H9 (cell line): Measurements from ENCODE around the gene CA5A. TPM values are rescaled to one million over a fixed set of nuclear protein-coding genes. Genes with fewer than 3 reads are reported as not detected.
"Not testable (repeated sequence)": the region's sequence is repeated elsewhere in the genome, so short reads cannot be mapped to it uniquely, and the experiment has no call there.

Source experiments
- DNase-seq: peaks from one replicate; pipeline ENCODE4 v3.0.0-alpha.2; 2017
- H2AFZ ChIP-seq: one replicate; pipeline ENCODE4 v1.6.1; 2013; ENCODE audit warnings: mild to moderate bottlenecking, low read length, control low read depth, moderate library complexity
- H2AK5ac ChIP-seq: 2 replicates; pipeline ENCODE4 v1.6.1; 2013; ENCODE audit warnings: low read length, control low read depth, mixed read lengths; ENCODE audit not compliant: insufficient read length
- H2BK120ac ChIP-seq: one replicate; pipeline ENCODE4 v1.6.1; 2013; ENCODE audit warnings: low read depth, mild to moderate bottlenecking, low read length, control low read depth, inconsistent platforms; ENCODE audit not compliant: poor library complexity, severe bottlenecking
- H2BK12ac ChIP-seq: 2 replicates; pipeline ENCODE4 v1.6.1; 2013; ENCODE audit warnings: low read length, control low read depth, mixed read lengths, low read depth; ENCODE audit not compliant: insufficient read length
- H2BK15ac ChIP-seq: 2 replicates; pipeline ENCODE4 v1.6.1; 2013; ENCODE audit warnings: low read depth, low read length, control low read depth
- H2BK20ac ChIP-seq: one replicate; pipeline ENCODE4 v1.6.1; 2013; ENCODE audit warnings: low read depth, mild to moderate bottlenecking, low read length, control low read depth, inconsistent platforms; ENCODE audit not compliant: poor library complexity, severe bottlenecking
- H2BK5ac ChIP-seq: 2 replicates; pipeline ENCODE4 v1.6.1; 2013; ENCODE audit warnings: low read length, control low read depth, mixed read lengths; ENCODE audit not compliant: insufficient read length
- H3K14ac ChIP-seq: 2 replicates; pipeline ENCODE4 v1.6.1; 2013; ENCODE audit warnings: low read length, control low read depth; ENCODE audit not compliant: insufficient read depth
- H3K18ac ChIP-seq: 2 replicates; pipeline ENCODE4 v1.6.1; 2013; ENCODE audit warnings: low read depth, mild to moderate bottlenecking, mixed read lengths, low read length, control low read depth; ENCODE audit not compliant: insufficient read length
- H3K23ac ChIP-seq: 2 replicates; pipeline ENCODE4 v1.6.1; 2013; ENCODE audit warnings: low read length, control low read depth, mixed read lengths, low read depth; ENCODE audit not compliant: insufficient read length
- H3K23me2 ChIP-seq: 2 replicates; pipeline ENCODE4 v1.6.1; 2013; ENCODE audit warnings: low read depth, mild to moderate bottlenecking, mixed read lengths, low read length, control low read depth; ENCODE audit not compliant: insufficient read length, poor library complexity, severe bottlenecking
- H3K27ac ChIP-seq: 2 replicates; pipeline ENCODE4 v1.5.1; 2013; ENCODE audit warnings: low read length, control low read depth, mixed read lengths, low read depth; ENCODE audit not compliant: insufficient read length
- H3K27me3 ChIP-seq: 2 replicates; pipeline ENCODE4 v1.6.1; 2013; ENCODE audit warnings: low read length, control low read depth, inconsistent platforms; ENCODE audit not compliant: insufficient read depth
- H3K4ac ChIP-seq: 2 replicates; pipeline ENCODE4 v1.6.1; 2013; ENCODE audit warnings: low read depth, mild to moderate bottlenecking, control low read depth, inconsistent platforms, low read length, moderate library complexity
- H3K4me1 ChIP-seq: 2 replicates; pipeline ENCODE4 v1.6.1; 2013; ENCODE audit warnings: low read length, control low read depth, inconsistent platforms; ENCODE audit not compliant: insufficient read depth
- H3K4me2 ChIP-seq: 2 replicates; pipeline ENCODE4 v1.6.1; 2013; ENCODE audit warnings: low read length, control low read depth, mixed read lengths; ENCODE audit not compliant: insufficient read length, insufficient read depth
- H3K56ac ChIP-seq: 2 replicates; pipeline ENCODE4 v1.6.1; 2013; ENCODE audit warnings: low read depth, mild to moderate bottlenecking, mixed read lengths, low read length, control low read depth; ENCODE audit not compliant: insufficient read length
- H3K79me1 ChIP-seq: 2 replicates; pipeline ENCODE4 v1.6.1; 2013; ENCODE audit warnings: low read depth, mild to moderate bottlenecking, moderate library complexity, low read length, control low read depth, inconsistent platforms; ENCODE audit not compliant: insufficient read depth, poor library complexity, severe bottlenecking
- H3K79me2 ChIP-seq: 2 replicates; pipeline ENCODE4 v1.6.1; 2013; ENCODE audit warnings: low read length, control low read depth, inconsistent platforms; ENCODE audit not compliant: insufficient read depth
- H3K9ac ChIP-seq: 2 replicates; pipeline ENCODE4 v1.6.1; 2013; ENCODE audit warnings: low read length, control low read depth, mixed read lengths; ENCODE audit not compliant: insufficient read length; ENCODE audit errors: extremely low read depth
- H3K9me3 ChIP-seq: one replicate; pipeline ENCODE4 v1.6.1; 2013; ENCODE audit warnings: low read depth, low read length, inconsistent platforms; ENCODE audit not compliant: control insufficient read depth
- H3T11ph ChIP-seq: one replicate; pipeline ENCODE4 v1.6.1; 2013; ENCODE audit warnings: mild to moderate bottlenecking, low read length, control low read depth, inconsistent platforms
- H4K20me1 ChIP-seq: one replicate; pipeline ENCODE4 v1.6.1; 2013; ENCODE audit not compliant: control insufficient read depth, insufficient read length, insufficient read depth
- H4K5ac ChIP-seq: 2 replicates; pipeline ENCODE4 v1.6.1; 2013; ENCODE audit warnings: low read depth, mild to moderate bottlenecking, mixed read lengths, low read length, control low read depth; ENCODE audit not compliant: insufficient read length
- H4K8ac ChIP-seq: replicated peaks from 2 replicates; pipeline ENCODE4 v1.6.1; 2013; ENCODE audit warnings: low read length, control low read depth, mixed read lengths, low read depth; ENCODE audit not compliant: insufficient read length
- H4K91ac ChIP-seq: 2 replicates; pipeline ENCODE4 v1.6.1; 2013; ENCODE audit warnings: low read depth, mild to moderate bottlenecking, moderate library complexity, mixed read lengths, low read length, control low read depth; ENCODE audit not compliant: insufficient read length
- H3K27ac Mint-ChIP-seq, 3 experiments: 2 replicates in 2 of 3; 3 replicates in 1 of 3; pipeline ENCODE4 v1.8.0; 2020 to 2021; ENCODE audit warnings: mixed read lengths in 3 of 3, mild to moderate bottlenecking in 1 of 3, moderate library complexity in 1 of 3
- H3K27me3 Mint-ChIP-seq: 2 replicates; pipeline ENCODE4 v1.8.0; 2021; ENCODE audit warnings: low read depth, mild to moderate bottlenecking, moderate library complexity, mixed read lengths
- H3K36me3 Mint-ChIP-seq, 3 experiments: 2 replicates in 2 of 3; 3 replicates in 1 of 3; pipeline ENCODE4 v1.8.0; 2020 to 2021; ENCODE audit warnings: low read depth in 3 of 3, mixed read lengths in 3 of 3; ENCODE audit not compliant: insufficient read depth in 1 of 3
- H3K4me1 Mint-ChIP-seq, 2 experiments: 2 replicates each; pipeline ENCODE4 v1.8.0; 2020; ENCODE audit warnings: mixed read lengths in 2 of 2
- H3K4me3 Mint-ChIP-seq, 2 experiments: 2 replicates in 1 of 2; 3 replicates in 1 of 2; pipeline ENCODE4 v1.8.0; 2020 to 2021; ENCODE audit warnings: mild to moderate bottlenecking in 2 of 2, mixed read lengths in 2 of 2, moderate library complexity in 1 of 2
- H3K9me3 Mint-ChIP-seq, 2 experiments: 2 replicates in 1 of 2; 3 replicates in 1 of 2; pipeline ENCODE4 v1.8.0; 2020; ENCODE audit warnings: mild to moderate bottlenecking in 2 of 2, mixed read lengths in 2 of 2, moderate library complexity in 1 of 2
- WGBS: extraction: QIAGEN DNeasy Blood & Tissue Kit; methylation state at CpG from one replicate; pipeline ENCODE4 v1.1.7; 2013; ENCODE audit warnings: missing lambda C conversion rate, low lambda C conversion rate, mixed read lengths; ENCODE audit not compliant: insufficient read length; ENCODE audit errors: extremely low coverage; 5-methylcytosine and 5-hydroxymethylcytosine counted together
- total RNA-seq: library from RNA; stranded (reverse); gene quantifications from 2 replicates; pipeline ENCODE4 v1.2.1, GENCODE V29; 2021

Gene CA5A
- total RNA-seq, 1 experiment from 2014 or later: not detected

GRCh38 chr16:87862597-87863326, 73.6 kb downstream of the CA5A start:
- DNase-seq, H3T11ph ChIP-seq, H3K27ac ChIP-seq, H4K91ac ChIP-seq, H3K4me1 ChIP-seq, H3K9ac ChIP-seq, H3K27ac Mint-ChIP-seq, H3K14ac ChIP-seq, H2BK15ac ChIP-seq, H2BK120ac ChIP-seq, H3K27me3 ChIP-seq, H4K8ac ChIP-seq, H3K4ac ChIP-seq, H3K9me3 ChIP-seq, H3K18ac ChIP-seq, H3K79me1 ChIP-seq, H2BK12ac ChIP-seq, H3K9me3 Mint-ChIP-seq, H3K23me2 ChIP-seq, H2BK20ac ChIP-seq, H2AK5ac ChIP-seq, H2BK5ac ChIP-seq, H4K5ac ChIP-seq, H3K4me3 Mint-ChIP-seq, H4K20me1 ChIP-seq, H3K56ac ChIP-seq, H3K23ac ChIP-seq, H2AFZ ChIP-seq, H3K4me2 ChIP-seq: not testable (repeated sequence)
- H3K4me1 Mint-ChIP-seq: peaks cover 36 to 40% of the 10 kb centered on the region in 2 experiments
- H3K79me2 ChIP-seq: peaks cover 14% of the 10 kb centered on the region; the same call in 1 of the 2 replicates
- H3K36me3 Mint-ChIP-seq: peaks cover 42 to 69% (median 46%) of the 10 kb centered on the region in 3 experiments
- WGBS: no CpG with 5 or more reads among the region's 26 CpGs
- H3K27me3 Mint-ChIP-seq: peaks cover 61% of the 10 kb centered on the region

DNA sequence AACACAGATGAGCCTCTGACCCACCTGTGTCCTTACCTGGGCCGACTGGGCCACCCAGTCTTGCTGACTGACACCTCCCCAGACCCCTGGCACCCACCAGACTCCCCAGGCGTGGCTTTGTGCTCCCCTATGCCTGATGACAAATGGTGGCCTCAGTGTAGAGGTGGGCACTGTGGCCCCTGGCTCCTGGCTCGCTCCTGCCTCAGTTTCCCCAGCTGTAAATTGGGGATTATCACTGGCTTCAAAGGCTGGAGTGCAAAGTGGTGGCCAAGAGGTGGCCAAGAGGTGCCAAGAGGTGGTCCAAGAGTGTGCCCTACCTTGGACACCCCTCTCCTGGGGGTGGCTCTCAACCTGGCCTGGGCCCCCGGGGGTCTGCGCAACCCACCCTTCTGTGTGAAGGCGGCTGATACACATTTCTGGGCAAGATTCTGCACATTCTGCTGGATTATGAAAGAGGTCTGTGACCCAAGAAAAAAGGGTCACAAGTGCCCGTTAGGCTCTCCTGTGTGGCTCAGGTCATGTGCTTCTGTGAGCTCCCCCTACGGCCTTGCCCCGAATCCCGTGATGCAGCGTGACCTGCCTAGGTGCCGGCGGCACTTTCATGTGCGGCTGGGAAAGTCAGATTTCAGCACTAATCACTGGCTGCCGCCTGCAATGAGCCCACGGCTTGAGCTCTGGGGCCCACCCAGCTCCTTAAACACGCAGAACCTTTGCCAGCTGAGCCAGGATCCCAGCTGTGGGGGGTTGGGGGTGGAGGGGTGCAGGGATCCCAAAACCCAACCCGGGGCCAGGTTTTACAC, 74.8 kb downstream of the CA5A start:
- not testable (repeated sequence) for H3K14ac ChIP-seq, H3K18ac ChIP-seq, H3T11ph ChIP-seq, H3K4me1 ChIP-seq, H4K91ac ChIP-seq, H3K9me3 ChIP-seq, H3K23me2 ChIP-seq, H3K27ac Mint-ChIP-seq, H4K8ac ChIP-seq, H2BK12ac ChIP-seq, H4K5ac ChIP-seq, H2BK20ac ChIP-seq, H3K9me3 Mint-ChIP-seq, H3K4me2 ChIP-seq, H2BK5ac ChIP-seq, H2AFZ ChIP-seq, DNase-seq, H3K27ac ChIP-seq, H3K79me1 ChIP-seq, H3K56ac ChIP-seq, H3K4ac ChIP-seq, H3K4me3 Mint-ChIP-seq, H2AK5ac ChIP-seq, H3K27me3 ChIP-seq, H4K20me1 ChIP-seq, H3K23ac ChIP-seq, H2BK120ac ChIP-seq, H3K9ac ChIP-seq, H2BK15ac ChIP-seq
- Mint-ChIP-seq H3K4me1 (peaks cover 32% of the 10 kb centered on the region in 2 experiments), H3K36me3 (peaks cover 38 to 66% (median 39%) of the 10 kb centered on the region in 3 experiments), H3K27me3 (peaks cover 51% of the 10 kb centered on the region)
- WGBS: no CpG with 5 or more reads among the region's 18 CpGs
- H3K79me2 ChIP-seq: peaks cover 12% of the 10 kb centered on the region; the same call in 1 of the 2 replicates
